Uterus (tissue), 4 donors: ENCODE measurements around the gene ADPRHL1. TPM values are rescaled to one million over a fixed set of nuclear protein-coding genes. Genes with fewer than 3 reads are reported as not detected.
"Not testable (repeated sequence)": the region's sequence is repeated elsewhere in the genome, so short reads cannot be mapped to it uniquely, and the experiment has no call there.

Experiments
- DNase-seq, 2 donors: peaks; one replicate each; pipeline ENCODE4 v3.0.0-alpha.2; 2019 to 2020
- H3K27ac ChIP-seq, 2 donors: fragments of 200-600 bp; sonication (generic); 1 replicate in 1 of 2; 2 replicates in 1 of 2; pipeline ENCODE4 v1.5.1; 2016 to 2018
- H3K27me3 ChIP-seq, 2 donors: fragments of 200-600 bp; sonication (generic); one replicate each; pipeline ENCODE4 v1.5.1; 2018 to 2019; ENCODE audit warnings: control low read depth in 1 of 2
- H3K36me3 ChIP-seq, 2 donors: fragments of 200-600 bp; sonication (generic); one replicate each; pipeline ENCODE4 v1.5.1; 2019; ENCODE audit warnings: control low read depth in 1 of 2
- H3K4me1 ChIP-seq, 2 donors: fragments of 200-600 bp; sonication (generic); one replicate each; pipeline ENCODE4 v1.5.1; 2018 to 2019; ENCODE audit warnings: control low read depth in 1 of 2
- H3K4me3 ChIP-seq, 2 donors: fragments of 200-600 bp; sonication (generic); 1 replicate in 1 of 2; 2 replicates in 1 of 2; pipeline ENCODE4 v1.5.1; 2018 to 2019; ENCODE audit warnings: mild to moderate bottlenecking in 1 of 2
- H3K9me3 ChIP-seq, 2 donors: fragments of 200-600 bp; sonication (generic); one replicate each; pipeline ENCODE4 v1.5.1; 2019; ENCODE audit warnings: control low read depth in 1 of 2
- POLR2A ChIP-seq, 2 donors: fragments of 450-650 bp; IDR thresholded peaks; one replicate each; pipeline ENCODE4 v1.6.1; 2016; ENCODE audit warnings: antibody characterized with exemption in 2 of 2, mild to moderate bottlenecking in 1 of 2, moderate library complexity in 1 of 2
- intact Hi-C: fragments of 100-400 bp; cut with DNase I; formaldehyde crosslinking; loops from one replicate; pipeline ENCODE4 v1.15.1; 2023; ENCODE audit warnings: low total_unique reads
- total RNA-seq, 4 donors: library from RNA; depleted of rRNA in 3 of 4; stranded (reverse); fragments of >200 nt in 3 of 4; gene quantifications; one replicate each; pipeline versions ENCODE4 v1.1.0 to v1.2.4, GENCODE V29; 2014 to 2023
- TF ChIP-seq, protein P1 (sequence below), 4 experiments: fragments of 200-600 bp in 2 of 4; fragments of 450-650 bp in 2 of 4; sonication (generic) in 2 of 4; IDR thresholded peaks; one replicate each; pipeline ENCODE4 v1.5.1; 2016 to 2019; ENCODE audit warnings: antibody characterized with exemption in 4 of 4, mild to moderate bottlenecking in 2 of 4, moderate library complexity in 1 of 4
- donor health status: DM: yes; HTN: yes; CAD: no.

The ADPRHL1 gene
- total RNA-seq, 4 donors from 2014 or later: 1.6 to 3.3 TPM; not detected in 2

DNA sequence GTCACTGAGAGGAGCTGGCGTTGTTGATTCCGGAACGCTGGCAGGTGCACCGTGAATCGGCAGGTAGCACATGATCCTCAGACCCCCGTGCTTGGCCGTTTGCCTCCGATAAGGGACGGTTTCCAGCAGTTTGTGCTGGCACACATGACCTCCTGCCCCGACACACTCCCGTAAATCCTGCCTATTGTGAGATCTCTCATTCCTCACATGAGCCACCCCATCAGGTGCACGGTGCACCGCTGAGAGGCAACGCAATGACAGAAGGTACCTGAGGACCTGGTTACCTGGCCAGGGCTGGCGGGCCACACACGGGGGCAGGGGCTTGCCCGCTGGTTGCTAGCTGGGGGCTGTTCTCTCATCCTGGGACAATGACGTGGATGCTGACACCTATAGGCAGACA, 2.1 kb upstream of the ADPRHL1 start:
- no peaks in the 10 kb centered on the region for H3K4me1 ChIP-seq
- no peak overlapping the region for H3K27ac ChIP-seq
- TF ChIP-seq, protein P1, sequence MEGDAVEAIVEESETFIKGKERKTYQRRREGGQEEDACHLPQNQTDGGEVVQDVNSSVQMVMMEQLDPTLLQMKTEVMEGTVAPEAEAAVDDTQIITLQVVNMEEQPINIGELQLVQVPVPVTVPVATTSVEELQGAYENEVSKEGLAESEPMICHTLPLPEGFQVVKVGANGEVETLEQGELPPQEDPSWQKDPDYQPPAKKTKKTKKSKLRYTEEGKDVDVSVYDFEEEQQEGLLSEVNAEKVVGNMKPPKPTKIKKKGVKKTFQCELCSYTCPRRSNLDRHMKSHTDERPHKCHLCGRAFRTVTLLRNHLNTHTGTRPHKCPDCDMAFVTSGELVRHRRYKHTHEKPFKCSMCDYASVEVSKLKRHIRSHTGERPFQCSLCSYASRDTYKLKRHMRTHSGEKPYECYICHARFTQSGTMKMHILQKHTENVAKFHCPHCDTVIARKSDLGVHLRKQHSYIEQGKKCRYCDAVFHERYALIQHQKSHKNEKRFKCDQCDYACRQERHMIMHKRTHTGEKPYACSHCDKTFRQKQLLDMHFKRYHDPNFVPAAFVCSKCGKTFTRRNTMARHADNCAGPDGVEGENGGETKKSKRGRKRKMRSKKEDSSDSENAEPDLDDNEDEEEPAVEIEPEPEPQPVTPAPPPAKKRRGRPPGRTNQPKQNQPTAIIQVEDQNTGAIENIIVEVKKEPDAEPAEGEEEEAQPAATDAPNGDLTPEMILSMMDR (IDR thresholded peaks at IDR 0.05): no peak
- no peak for TF ChIP-seq POLR2A (IDR thresholded peaks at IDR 0.05)
- H3K36me3 ChIP-seq: no peaks in the 10 kb centered on the region
- no peaks in the 10 kb centered on the region for H3K27me3 ChIP-seq
- no peaks in the 10 kb centered on the region for H3K9me3 ChIP-seq
- H3K4me3 ChIP-seq: no peak overlapping the region
- intact Hi-C loops: no loop called here
- no peak for DNase-seq

DNA sequence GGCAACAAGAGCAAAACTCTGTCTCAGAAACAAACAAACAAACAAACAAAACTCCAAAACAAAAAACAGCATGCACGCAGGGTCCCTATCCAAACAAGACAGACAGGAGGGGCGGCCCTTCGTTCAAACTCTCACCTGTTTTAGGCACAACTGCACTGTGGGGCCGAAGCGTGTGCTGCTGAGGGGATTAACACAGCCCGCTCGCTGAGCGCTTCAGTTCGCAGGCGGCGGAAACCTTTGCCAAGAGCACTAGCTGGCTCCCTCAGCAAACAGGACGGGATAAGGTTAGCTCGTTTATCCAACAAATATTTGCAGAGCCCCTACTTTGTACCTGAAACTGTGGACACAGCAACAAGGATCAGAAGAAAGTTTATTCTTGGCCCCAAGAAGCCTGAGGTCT, 1.6 kb upstream of the ADPRHL1 start:
- Histone ChIP-seq H3K27me3 (no peaks in the 10 kb centered on the region), H3K27ac (no peak overlapping the region), H3K36me3 (no peaks in the 10 kb centered on the region), H3K4me1 (no peaks in the 10 kb centered on the region), H3K9me3 (no peaks in the 10 kb centered on the region), H3K4me3 (no peak overlapping the region)
- TF ChIP-seq, protein P1 (IDR thresholded peaks at IDR 0.05): no peak
- no peak for TF ChIP-seq POLR2A (IDR thresholded peaks at IDR 0.05)
- DNase-seq: no peak
- intact Hi-C loops: no loop called here

GRCh38 chr13:113452466-113452865, 822 bp downstream of the ADPRHL1 start:
- no peaks in the 10 kb centered on the region for H3K4me1 ChIP-seq
- no peak for DNase-seq
- H3K9me3 ChIP-seq: no peaks in the 10 kb centered on the region
- no peaks in the 10 kb centered on the region for H3K27me3 ChIP-seq
- H3K27ac ChIP-seq: no peak overlapping the region
- H3K4me3 ChIP-seq: no peak overlapping the region
- intact Hi-C loops: no loop called here
- H3K36me3 ChIP-seq: no peaks in the 10 kb centered on the region
- TF ChIP-seq, protein P1 (IDR thresholded peaks at IDR 0.05): no peak
- no peak for TF ChIP-seq POLR2A (IDR thresholded peaks at IDR 0.05)

GRCh38 chr13:113451951-113452421, 1.3 kb downstream of the ADPRHL1 start:
- TF ChIP-seq POLR2A (IDR thresholded peaks at IDR 0.05): no peak
- TF ChIP-seq, protein P1 (IDR thresholded peaks at IDR 0.05): no peak
- intact Hi-C loops: no loop called here
- H3K27ac ChIP-seq: no peak overlapping the region
- H3K36me3 ChIP-seq: no peaks in the 10 kb centered on the region
- no peaks in the 10 kb centered on the region for H3K9me3 ChIP-seq
- H3K4me1 ChIP-seq: no peaks in the 10 kb centered on the region
- no peak for DNase-seq
- H3K4me3 ChIP-seq: no peak overlapping the region
- H3K27me3 ChIP-seq: no peaks in the 10 kb centered on the region

DNA sequence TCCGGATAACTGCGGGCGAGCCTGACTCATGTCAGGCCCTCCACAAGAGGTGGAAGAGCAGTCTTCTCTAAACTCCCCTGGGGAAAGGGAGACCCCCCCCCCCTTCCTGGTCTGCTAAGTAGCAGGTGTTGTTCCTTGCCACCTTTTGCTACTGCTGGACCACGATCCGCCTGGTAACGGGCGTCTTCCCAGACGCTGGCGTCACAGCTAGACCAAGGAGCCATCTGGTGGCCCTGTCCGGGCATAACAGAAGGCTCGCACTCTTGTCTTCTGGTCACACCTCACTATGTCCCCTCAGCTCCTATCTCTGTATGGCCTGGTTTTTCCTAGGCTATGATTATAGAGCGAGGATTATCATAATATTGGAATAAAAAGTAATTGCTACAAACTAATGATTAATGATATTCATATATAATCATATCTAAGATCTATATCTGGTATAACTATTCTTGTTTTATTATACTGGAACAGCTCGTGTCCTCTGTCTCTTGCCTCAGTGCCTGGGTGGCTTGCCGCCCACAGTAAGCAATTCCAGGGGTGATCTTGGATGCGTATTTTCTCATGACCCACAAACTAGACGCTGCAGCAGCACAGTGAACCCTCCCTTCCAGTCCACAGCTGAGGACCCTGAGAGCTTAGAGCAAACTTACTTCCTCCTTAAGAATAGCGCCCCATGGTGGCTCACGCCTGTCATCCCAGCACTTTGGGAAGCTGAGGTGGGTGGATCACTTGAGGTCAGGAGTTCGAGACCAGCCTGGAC, 2.2 kb downstream of the ADPRHL1 start:
- H3K9me3 ChIP-seq, H3K36me3 ChIP-seq, DNase-seq, H3K27me3 ChIP-seq, intact Hi-C loops, H3K4me1 ChIP-seq, H3K27ac ChIP-seq, H3K4me3 ChIP-seq: not testable (repeated sequence)

GRCh38 chr13:113450348-113450744, 2.9 kb downstream of the ADPRHL1 start:
- DNase-seq, H3K27me3 ChIP-seq, H3K4me1 ChIP-seq, H3K36me3 ChIP-seq, intact Hi-C loops, H3K27ac ChIP-seq, H3K9me3 ChIP-seq, H3K4me3 ChIP-seq: not testable (repeated sequence)
